K562 (cell line): ENCODE measurements around the gene ASIC3. TPM values are rescaled to one million over a fixed set of nuclear protein-coding genes. Genes with fewer than 3 reads are reported as not detected.

Source experiments
- CBX3 ChIP-seq, 2 experiments: IDR thresholded peaks; 1 replicate in 1 of 2; 2 replicates in 1 of 2; pipeline ENCODE4 v1.6.1; 2012; ENCODE audit warnings: inconsistent platforms in 2 of 2, low read length in 2 of 2, borderline replicate concordance in 1 of 2, control low read depth in 1 of 2
- CC2D1A ChIP-seq: fragments of 450-650 bp; IDR thresholded peaks from 2 replicates; pipeline ENCODE4 v1.6.1; 2017; ENCODE audit warnings: mild to moderate bottlenecking
- KLF16 ChIP-seq: IDR thresholded peaks from 2 replicates; pipeline ENCODE4 v1.6.1; 2016; ENCODE audit warnings: antibody characterized with exemption
- LARP7 ChIP-seq: fragments of 450-650 bp; IDR thresholded peaks from 2 replicates; pipeline ENCODE4 v1.6.1; 2016
- POLR3A ChIP-seq: IDR thresholded peaks from 2 replicates; pipeline ENCODE4 v1.6.1; 2011; ENCODE audit warnings: borderline replicate concordance, mild to moderate bottlenecking, moderate library complexity; ENCODE audit not compliant: insufficient read length, insufficient read depth; ENCODE audit errors: extremely low read depth
- PTTG1 ChIP-seq: fragments of 450-650 bp; IDR thresholded peaks from 2 replicates; pipeline ENCODE4 v1.6.1; 2016; ENCODE audit warnings: low read depth, mild to moderate bottlenecking, missing genetic modification characterization, missing compliant biosample characterization
- RBM14 ChIP-seq: fragments of 200-400 bp; formaldehyde crosslinking; IDR thresholded peaks from 2 replicates; pipeline ENCODE4 v1.6.1; 2018; ENCODE audit warnings: low read depth, mild to moderate bottlenecking, low read length, moderate library complexity, borderline replicate concordance; ENCODE audit not compliant: insufficient read depth
- TAF15 ChIP-seq: fragments of 200-400 bp; formaldehyde crosslinking; IDR thresholded peaks from 2 replicates; pipeline ENCODE4 v1.6.1; 2017; ENCODE audit warnings: mild to moderate bottlenecking, low read depth, low read length, moderate library complexity
- ZNF24 ChIP-seq: fragments of 450-650 bp; IDR thresholded peaks from 2 replicates; pipeline ENCODE4 v1.6.1; 2016
- polyA plus RNA-seq, 8 experiments: library from polyadenylated mRNA; depleted of rRNA in 4 of 8; stranded (reverse) in 5 of 8; unstranded in 3 of 8; fragments of >200 nt; fragmentation: Nextera tagmentation in 2 of 8; fragmentation: Illumina TruSeq in 1 of 8; extraction: Ambion mirVana in 2 of 8; extraction: Trizol in 1 of 8; gene quantifications; 2 replicates each; pipeline versions ENCODE4 v1.2.1 to v1.2.3, GENCODE V29; 2011 to 2014; ENCODE audit warnings: inconsistent platforms in 1 of 8, missing spikeins in 1 of 8
- total RNA-seq, 7 experiments: library from RNA; depleted of rRNA in 6 of 7; stranded (reverse); fragments of >200 nt in 6 of 7; fragmentation: Illumina TruSeq in 2 of 7; extraction: Trizol in 2 of 7; gene quantifications; 2 replicates each; pipeline versions ENCODE4 v1.2.1 to v1.2.3, GENCODE V29; 2011 to 2021; ENCODE audit warnings: low replicate concordance in 1 of 7
- TF ChIP-seq, protein P1 (sequence below): fragments of 250-450 bp; sonication (Bioruptor Pico); IDR thresholded peaks from 2 replicates; pipeline ENCODE4 v1.5.0; 2021; ENCODE audit warnings: mild to moderate bottlenecking, moderate library complexity
- TF ChIP-seq, protein P2 (sequence below): sonication (generic); formaldehyde crosslinking; IDR thresholded peaks from 2 replicates; pipeline ENCODE4 v1.8.0; 2022; ENCODE audit warnings: mild to moderate bottlenecking, missing genetic modification reagents
- TF ChIP-seq, protein P3 (sequence below): fragments of 250-450 bp; sonication (Bioruptor Pico); IDR thresholded peaks from 2 replicates; pipeline ENCODE4 v1.4.0; 2020; ENCODE audit warnings: mild to moderate bottlenecking, moderate library complexity, borderline replicate concordance
- TF ChIP-seq, protein P4 (sequence below): sonication (generic); formaldehyde crosslinking; IDR thresholded peaks from 2 replicates; pipeline ENCODE4 v1.8.0; 2022; ENCODE audit warnings: missing genetic modification reagents, mild to moderate bottlenecking, borderline replicate concordance
- TF ChIP-seq, protein P5 (sequence below): fragments of 450-650 bp; conservative IDR thresholded peaks from 2 replicates; pipeline ENCODE4 v1.6.1; 2016; ENCODE audit warnings: missing genetic modification characterization, low read depth, mild to moderate bottlenecking, missing compliant biosample characterization, moderate library complexity

The ASIC3 gene
- total and polyA plus RNA-seq, 9 of the 15 experiments (the other 6 are each of a cell fraction or from before 2014, with no cell fraction given): 0.11 to 5.0 (median 0.87) TPM

DNA sequence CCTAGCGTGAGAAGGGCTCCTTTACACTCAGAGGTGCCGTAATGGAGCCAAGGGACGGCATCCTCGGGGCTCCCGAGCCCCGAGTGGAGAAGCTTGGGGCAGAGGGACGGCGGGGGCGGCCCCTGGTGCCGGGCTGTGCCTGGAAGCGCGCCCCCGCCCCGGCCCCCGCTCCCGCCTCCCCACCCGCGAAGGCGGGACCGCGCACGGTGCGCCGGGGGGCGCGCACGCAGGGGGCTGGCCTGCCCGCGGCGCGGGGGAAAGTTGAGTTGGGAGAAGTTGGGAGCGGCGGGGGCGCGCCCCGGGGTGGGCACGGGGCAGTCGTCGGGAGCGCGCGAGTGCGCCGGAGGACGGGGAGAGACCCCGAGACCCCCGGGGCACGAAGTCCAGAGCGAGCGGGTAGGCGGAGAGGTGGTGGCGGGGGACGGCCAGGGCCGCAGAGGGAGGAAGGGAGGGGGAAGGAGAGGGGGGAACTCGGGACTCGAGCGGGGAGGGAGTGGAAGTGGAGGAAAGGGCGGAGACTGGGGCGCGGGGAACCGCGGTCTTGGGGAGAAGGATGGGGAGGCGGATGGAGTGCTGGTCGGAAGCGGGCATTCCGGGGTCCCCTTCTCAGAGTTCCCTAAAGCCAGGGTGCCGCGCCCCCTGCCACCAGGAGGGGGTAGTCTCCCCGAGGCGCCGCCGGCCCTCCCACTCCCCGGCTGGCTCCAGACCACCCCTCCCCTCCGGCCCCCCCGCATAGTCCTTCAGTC is 11.2 kb downstream of the ASIC3 start, which contains the start of gene SLC4A2 (continued):
- TF ChIP-seq, protein P1, sequence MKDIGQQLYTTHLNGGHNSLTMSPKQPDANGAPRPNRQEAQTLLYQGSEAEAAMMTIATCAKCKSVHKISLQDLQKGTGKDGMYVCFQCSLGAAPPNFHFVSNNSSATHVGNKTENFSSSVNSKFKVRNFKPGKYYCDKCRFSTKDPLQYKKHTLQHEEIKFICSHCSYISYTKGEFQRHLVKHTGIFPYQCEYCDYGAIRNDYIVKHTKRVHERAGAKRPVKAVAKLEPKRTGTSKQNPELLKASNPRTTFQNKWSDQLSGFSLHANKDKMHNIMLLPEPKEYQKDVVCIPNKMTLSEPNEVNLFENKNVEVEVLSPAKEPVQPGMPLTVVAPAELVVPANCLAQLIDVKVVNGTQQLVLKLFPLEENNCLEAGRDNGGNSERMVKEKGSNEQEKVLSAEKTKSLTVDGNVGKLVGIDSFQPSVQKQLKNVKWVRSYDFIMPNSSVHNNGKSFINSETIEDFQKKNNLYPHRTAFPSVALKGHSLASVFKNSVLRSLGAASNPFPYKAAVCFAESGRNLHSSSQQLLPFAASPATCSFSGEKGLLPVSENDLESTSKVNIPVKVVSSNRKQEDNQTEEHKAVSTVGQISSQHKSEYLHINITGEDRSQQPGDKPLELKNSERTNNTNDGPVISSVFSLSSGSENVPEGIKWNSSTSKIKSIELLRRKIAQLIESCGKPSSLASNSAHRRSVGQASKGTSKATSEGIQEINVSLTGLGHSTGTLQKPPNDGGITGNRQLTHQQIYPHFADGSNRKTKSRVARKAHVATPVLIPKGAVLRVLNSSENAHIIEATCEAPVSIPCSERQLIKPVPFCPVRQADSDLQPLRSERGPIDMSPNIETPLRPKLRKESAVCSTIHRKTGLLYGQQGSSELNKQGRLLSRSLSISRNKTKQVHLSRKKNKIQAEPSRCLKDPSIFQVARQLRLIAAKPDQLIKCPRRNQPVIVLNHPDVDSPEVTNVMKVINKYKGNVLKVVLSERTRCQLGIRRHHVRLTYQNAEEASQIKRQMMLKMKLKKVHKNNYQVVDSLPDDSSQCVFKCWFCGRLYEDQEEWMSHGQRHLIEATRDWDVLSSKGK (CRISPR knock-in tag): no peak
- TF ChIP-seq, protein P2, sequence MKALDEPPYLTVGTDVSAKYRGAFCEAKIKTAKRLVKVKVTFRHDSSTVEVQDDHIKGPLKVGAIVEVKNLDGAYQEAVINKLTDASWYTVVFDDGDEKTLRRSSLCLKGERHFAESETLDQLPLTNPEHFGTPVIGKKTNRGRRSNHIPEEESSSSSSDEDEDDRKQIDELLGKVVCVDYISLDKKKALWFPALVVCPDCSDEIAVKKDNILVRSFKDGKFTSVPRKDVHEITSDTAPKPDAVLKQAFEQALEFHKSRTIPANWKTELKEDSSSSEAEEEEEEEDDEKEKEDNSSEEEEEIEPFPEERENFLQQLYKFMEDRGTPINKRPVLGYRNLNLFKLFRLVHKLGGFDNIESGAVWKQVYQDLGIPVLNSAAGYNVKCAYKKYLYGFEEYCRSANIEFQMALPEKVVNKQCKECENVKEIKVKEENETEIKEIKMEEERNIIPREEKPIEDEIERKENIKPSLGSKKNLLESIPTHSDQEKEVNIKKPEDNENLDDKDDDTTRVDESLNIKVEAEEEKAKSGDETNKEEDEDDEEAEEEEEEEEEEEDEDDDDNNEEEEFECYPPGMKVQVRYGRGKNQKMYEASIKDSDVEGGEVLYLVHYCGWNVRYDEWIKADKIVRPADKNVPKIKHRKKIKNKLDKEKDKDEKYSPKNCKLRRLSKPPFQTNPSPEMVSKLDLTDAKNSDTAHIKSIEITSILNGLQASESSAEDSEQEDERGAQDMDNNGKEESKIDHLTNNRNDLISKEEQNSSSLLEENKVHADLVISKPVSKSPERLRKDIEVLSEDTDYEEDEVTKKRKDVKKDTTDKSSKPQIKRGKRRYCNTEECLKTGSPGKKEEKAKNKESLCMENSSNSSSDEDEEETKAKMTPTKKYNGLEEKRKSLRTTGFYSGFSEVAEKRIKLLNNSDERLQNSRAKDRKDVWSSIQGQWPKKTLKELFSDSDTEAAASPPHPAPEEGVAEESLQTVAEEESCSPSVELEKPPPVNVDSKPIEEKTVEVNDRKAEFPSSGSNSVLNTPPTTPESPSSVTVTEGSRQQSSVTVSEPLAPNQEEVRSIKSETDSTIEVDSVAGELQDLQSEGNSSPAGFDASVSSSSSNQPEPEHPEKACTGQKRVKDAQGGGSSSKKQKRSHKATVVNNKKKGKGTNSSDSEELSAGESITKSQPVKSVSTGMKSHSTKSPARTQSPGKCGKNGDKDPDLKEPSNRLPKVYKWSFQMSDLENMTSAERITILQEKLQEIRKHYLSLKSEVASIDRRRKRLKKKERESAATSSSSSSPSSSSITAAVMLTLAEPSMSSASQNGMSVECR (CRISPR knock-in tag): peak; percentile 60; the same call in 1 of the 2 replicates
- no peak for TF ChIP-seq ZNF24
- TF ChIP-seq CBX3 (IDR thresholded peaks at IDR 0.05; ENCODE audit: borderline replicate concordance in 1 of 2, low read length in 2 of 2): no peak
- TF ChIP-seq, protein P3, sequence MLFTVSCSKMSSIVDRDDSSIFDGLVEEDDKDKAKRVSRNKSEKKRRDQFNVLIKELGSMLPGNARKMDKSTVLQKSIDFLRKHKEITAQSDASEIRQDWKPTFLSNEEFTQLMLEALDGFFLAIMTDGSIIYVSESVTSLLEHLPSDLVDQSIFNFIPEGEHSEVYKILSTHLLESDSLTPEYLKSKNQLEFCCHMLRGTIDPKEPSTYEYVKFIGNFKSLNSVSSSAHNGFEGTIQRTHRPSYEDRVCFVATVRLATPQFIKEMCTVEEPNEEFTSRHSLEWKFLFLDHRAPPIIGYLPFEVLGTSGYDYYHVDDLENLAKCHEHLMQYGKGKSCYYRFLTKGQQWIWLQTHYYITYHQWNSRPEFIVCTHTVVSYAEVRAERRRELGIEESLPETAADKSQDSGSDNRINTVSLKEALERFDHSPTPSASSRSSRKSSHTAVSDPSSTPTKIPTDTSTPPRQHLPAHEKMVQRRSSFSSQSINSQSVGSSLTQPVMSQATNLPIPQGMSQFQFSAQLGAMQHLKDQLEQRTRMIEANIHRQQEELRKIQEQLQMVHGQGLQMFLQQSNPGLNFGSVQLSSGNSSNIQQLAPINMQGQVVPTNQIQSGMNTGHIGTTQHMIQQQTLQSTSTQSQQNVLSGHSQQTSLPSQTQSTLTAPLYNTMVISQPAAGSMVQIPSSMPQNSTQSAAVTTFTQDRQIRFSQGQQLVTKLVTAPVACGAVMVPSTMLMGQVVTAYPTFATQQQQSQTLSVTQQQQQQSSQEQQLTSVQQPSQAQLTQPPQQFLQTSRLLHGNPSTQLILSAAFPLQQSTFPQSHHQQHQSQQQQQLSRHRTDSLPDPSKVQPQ (CRISPR knock-in tag): no peak
- TF ChIP-seq LARP7: peak; percentile 92; the same call in 1 of the 2 replicates
- TF ChIP-seq, protein P4, sequence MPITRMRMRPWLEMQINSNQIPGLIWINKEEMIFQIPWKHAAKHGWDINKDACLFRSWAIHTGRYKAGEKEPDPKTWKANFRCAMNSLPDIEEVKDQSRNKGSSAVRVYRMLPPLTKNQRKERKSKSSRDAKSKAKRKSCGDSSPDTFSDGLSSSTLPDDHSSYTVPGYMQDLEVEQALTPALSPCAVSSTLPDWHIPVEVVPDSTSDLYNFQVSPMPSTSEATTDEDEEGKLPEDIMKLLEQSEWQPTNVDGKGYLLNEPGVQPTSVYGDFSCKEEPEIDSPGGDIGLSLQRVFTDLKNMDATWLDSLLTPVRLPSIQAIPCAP: no peak
- no peak for TF ChIP-seq RBM14
- no peak for TF ChIP-seq POLR3A
- no peak for TF ChIP-seq PTTG1
- TF ChIP-seq, protein P5, sequence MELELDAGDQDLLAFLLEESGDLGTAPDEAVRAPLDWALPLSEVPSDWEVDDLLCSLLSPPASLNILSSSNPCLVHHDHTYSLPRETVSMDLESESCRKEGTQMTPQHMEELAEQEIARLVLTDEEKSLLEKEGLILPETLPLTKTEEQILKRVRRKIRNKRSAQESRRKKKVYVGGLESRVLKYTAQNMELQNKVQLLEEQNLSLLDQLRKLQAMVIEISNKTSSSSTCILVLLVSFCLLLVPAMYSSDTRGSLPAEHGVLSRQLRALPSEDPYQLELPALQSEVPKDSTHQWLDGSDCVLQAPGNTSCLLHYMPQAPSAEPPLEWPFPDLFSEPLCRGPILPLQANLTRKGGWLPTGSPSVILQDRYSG (tag): no peak
- TF ChIP-seq TAF15: no peak
- TF ChIP-seq KLF16: 0 out of 2 replicates have a peak, but pooled peaks have one; percentile 46
- peak; percentile 49 for TF ChIP-seq CC2D1A
